GM03348 (cell line): Measurements from ENCODE around the gene TUBB2A.
"Not testable (repeated sequence)": the region's sequence is repeated elsewhere in the genome, so short reads cannot be mapped to it uniquely, and the experiment has no call there.

Source experiments
- DNase-seq: peaks from one replicate; pipeline ENCODE4 v3.0.0; 2012; ENCODE audit warnings: low spot score

TUBB2A gene

DNA sequence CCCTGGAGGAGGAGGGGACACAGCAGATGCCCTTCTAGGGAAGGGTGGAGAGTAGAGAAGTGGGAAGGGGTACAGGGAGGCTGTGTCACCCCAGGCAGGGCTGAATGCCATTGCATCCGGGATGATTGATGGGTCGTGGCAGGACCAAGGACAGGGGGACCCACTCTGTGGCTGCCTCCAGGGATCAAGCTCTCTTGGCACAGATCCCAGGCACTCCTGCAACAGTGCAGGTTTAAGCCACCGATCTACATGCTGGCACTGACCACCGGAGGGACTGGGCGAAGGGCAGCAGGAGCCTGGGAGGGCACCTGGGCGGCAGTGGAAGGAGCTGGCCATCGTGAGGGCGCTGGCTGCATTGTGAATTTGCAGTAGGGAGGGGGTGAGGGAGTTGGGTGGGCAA lies 22.6 kb upstream of the TUBB2A start:
- not testable (repeated sequence) for DNase-seq

DNA sequence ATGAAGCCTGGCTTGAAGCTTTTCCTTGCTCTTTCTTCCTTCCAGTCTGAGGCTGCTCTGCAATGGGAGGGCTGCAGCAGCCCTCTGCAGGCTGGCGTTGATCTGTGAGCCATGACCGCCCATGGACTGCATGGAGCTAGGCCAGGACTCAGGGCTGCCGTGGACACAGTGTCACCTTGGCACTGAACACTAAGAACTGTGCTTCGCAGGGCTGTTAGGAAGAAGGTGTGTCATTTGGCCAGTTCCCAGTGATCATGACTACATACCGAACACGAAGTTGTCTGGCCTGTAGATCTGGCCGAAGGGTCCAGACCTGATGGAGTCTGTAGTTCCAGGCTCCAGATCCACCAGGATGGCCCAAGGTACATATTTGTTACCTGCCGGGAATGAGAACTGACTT lies 21.3 kb upstream of the TUBB2A start:
- not testable (repeated sequence) for DNase-seq

DNA sequence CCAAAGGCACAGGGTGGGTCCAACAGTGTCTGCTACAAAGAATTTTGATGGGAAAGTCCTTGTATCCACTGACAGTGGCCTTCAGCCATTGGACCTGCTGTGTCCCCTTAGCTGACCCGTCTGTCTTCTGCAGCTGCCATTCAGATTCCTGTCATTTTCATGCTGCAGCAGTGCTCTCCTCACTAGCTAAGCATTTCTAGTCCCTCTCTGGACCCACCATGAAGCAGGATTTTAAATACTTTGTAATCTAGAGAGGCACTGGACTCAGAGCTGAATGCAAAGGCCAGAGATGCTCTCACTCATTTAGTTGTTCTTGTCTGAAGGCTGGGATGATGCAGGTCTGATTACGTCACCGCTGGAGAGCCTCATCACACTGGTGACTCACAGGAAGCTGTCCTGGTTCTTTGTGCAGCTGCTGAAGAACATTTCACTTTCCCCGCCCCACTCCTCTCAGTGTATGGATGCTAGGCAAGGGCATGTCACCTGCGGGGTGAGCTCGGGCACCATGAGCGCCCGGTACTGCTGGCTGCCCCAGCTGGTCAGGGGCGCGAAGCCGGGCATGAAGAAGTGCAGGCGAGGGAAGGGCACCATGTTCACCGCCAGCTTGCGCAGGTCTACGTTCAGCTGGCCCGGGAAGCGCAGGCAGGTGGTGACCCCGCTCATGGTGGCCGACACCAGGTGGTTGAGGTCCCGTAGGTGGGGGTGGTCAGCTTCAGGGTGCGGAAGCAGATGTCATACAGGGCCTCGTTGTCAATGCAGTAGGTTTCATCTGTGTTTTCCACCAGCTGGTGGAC lies 19.4 kb upstream of the TUBB2A start:
- DNase-seq = peak; percentile 77

DNA sequence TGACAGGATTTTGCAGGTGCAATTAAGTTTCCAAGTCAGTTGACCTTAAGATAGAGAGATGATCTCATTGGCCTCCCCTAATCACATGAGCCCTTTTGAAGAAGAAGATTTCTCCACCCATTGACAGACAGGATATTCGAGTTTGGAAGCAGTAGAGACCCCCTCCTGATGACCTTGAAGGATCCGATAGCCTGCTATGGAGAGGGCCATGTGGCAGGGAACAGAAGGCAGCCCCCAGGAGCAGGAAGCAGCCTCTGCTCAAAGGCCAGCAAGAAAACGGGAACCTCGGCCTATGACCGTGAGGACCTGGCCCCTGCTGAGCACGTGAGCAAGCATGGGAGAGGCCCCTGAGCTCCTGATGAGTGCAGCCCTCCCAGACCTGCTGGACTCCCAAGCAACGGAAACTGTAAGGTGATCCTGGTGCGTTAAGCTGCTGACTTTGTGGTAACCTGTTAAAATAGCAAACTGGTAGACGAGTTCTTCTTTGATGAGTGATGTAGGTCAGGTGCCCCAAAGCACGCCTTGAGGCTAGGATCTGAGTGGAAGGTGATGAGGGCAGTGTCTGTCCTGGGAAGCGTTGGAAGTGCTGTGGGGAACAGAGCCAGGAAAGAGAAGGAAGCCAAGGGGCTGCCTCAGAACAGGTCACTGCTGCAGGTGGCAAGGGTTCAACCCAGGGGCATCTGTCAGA lies 18.5 kb upstream of the TUBB2A start:
- no peak for DNase-seq

DNA sequence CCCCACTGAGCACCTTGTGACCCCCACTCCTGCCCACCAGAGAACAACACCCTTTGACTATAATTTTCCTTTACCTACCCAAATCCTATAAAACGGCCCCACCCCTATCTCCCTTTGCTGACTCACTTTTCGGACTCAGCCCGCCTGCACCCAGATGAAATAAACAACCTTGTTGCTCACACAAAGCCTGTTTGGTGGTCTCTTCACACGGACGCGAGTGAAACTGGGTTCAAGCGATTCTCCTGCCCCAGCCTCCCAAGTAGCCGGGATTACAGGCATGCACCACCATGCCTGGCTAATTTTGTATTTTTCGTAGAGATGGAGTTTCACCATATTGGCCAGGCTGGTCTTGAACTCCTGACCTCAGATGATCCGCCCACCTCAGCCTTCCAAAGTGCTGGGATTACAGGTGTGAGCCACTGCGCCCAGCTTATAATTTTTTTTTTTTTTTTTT lies 16.3 kb upstream of the TUBB2A start:
- DNase-seq = not testable (repeated sequence)

DNA sequence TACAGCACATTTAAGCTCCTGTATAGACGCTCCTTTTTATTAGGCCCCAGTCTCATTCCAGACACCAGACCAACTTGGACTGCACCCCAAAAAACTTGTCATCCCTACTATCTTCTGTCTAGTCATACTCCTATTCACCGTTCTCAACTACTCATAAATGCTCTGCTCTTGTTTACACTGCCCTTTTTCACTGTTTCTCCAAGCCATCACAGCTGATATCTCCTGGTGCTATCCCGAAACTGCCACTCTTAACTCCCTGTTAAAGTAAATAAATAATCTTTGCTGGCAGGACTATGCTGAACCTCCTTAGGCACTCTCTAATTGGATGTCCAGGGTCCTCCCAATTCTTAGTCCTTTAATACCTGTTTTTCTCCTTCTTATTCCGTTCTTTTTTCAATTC lies 15.4 kb upstream of the TUBB2A start:
- DNase-seq = not testable (repeated sequence)

DNA sequence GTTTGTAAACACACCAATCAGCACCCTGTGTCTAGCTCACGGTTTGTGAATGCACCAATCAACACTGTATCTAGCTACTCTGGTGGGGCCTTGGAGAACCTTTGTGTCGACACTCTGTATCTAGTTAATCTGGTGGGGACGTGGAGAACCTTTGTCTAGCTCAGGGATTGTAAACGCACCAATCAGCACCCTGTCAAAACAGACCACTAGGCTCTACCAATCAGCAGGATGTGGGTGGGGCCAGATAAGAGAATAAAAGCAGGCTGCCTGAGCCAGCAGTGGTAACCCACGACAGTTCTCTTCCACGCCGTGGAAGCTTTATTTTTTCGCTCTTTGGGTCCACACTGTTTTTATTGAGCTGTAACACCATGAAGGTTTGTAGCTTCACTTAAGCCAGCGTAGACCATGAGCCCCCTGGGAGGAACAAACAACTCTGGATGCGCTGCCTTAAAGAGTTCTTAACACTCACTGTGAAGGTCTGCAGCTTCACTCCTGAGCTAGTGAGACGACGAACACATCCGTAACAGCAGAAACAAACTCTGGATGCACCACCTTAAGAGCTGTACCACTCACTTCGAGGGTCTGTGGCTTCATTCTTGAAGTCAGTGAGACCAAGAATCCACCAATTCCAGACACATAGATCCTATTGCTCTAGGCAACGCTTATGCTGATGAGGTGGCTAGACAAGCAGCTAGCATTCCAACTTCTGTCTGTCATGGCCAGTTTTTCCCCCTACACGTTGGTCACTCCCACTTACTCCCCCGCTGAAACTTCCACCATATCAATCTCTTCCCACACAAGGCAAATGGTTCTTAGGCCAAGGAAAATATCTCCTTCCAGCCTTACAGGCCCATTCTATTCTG lies 14.2 kb upstream of the TUBB2A start:
- not testable (repeated sequence) for DNase-seq

DNA sequence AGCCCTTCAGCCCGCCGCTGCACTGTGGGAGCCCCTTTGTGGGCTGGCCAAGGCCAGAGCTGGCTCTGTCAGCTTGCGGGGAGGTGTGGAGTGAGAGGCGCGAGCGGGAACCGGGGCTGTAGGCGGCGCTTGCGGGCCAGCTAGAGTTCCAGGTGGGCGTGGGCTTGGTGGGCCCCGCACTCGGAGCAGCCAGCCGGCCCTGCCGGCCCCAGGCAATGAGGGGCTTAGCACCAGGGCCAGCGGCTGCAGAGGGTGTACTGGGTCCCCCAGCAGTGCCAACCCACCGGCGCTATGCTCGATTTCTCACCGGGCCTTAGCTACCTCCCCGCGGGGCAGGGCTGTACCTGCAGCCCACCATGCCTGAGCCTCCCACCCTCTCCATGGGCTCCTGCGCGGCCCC lies 13.3 kb upstream of the TUBB2A start:
- not testable (repeated sequence) for DNase-seq

DNA sequence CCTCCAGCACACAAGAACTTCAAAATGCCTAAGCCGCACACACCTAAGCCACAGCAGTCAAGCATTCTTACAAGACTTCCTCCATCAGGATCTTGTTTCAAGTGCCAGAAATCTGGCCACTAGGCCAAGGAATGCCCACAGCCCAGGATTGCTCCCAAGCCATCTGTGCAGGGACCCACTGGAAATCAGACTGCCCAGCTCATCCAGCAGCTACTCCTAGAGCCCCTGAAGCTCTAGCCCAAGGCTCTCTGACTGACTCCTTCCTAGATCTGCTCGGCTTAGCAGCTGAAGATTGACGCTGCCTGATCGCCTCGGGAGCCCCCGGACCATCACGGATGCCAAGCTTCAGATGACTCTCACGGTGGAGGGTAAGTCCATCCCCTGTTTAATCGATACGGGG lies 10.7 kb upstream of the TUBB2A start:
- not testable (repeated sequence) for DNase-seq

DNA sequence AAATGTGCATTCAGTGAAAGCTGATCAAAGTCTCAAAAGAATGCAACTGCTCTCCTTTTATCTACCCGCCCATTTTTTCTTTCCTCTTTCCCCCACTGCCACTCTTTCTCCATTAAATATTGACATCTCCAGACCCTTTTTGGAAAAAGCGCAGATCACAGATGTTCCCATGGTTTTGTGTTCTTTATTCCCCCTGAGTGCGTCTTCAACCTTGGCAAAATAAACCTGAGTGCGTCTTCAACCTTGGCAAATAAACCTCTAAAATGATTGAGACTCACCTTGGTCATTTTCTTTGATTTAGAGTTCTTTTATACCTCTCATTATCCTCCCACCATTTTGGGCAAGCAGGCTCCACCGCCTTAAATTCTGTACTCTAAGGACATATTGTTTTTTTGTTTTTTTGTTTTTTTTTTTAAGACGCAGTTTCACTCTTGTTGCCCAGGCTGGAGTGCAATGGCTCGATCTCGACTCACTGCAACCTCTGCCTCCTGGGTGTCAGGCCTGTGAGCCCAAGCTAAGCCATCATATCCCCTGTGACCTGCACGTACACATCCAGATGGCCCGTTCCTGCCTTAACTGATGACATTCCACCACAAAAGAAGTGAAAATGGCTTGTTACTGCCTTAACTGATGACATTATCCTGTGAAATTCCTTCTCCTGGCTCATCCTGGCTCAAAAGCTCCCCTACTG lies 9.3 kb upstream of the TUBB2A start:
- not testable (repeated sequence) for DNase-seq

DNA sequence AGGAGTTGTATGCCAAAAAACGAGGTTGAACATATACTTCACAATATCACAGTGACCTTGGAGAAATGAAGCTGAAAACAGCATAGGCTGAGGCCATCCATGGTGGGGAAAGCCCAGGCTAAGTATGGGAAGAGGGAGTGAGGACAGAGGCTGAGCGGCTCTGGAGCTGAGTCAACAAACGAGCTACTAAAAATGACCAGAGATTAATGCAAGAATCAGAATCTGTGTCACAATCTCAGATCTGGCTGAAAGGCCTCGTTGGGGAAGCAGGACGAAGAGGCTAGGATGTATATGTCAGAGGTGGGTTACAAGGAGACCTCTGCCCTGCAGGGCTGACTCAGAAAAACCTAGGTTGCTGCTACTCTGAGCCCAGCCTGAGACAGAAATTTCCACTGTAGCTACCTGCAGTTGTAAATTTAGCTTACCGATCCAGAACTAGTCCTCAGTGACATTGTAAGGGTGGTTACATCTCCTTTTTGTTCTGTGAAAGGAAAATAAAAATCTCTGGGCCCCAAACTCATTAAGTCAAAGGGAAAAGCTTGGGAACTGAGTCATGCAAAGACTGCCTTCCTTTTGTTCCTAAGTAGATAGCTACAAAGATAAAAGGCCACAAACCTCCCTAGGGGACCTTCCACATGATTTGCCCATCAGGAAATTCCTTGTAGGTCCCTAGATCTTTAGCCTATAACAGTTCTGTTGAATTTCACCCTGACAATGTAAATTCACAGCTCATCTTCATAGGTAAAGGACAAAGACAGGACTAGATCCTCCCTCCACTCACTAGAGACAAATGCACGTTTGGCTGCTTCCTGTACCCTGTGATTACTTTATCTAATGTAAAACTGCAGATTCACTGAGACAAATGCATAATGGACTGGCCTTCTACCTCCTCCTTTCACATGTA lies 8.5 kb upstream of the TUBB2A start:
- DNase-seq = no peak

DNA sequence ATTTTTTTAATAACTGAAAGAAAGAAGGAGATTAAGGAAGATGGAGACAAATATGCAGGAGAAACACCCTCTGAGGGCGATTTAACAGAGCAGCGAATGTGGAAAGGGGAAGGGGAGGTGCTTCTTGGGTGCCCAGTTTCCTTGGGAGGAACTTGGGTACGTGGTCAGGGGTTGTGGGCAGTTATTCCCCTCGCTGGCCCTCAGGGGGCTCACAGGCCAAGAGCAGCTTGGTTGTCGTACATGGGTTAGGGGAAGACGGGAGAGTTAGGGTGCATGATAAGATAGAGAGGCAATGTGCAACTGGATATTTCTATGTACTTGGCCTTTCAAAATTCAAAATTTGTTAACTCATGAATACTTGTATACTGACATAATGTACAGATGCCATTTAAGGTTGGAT lies 7.0 kb upstream of the TUBB2A start:
- no peak for DNase-seq

DNA sequence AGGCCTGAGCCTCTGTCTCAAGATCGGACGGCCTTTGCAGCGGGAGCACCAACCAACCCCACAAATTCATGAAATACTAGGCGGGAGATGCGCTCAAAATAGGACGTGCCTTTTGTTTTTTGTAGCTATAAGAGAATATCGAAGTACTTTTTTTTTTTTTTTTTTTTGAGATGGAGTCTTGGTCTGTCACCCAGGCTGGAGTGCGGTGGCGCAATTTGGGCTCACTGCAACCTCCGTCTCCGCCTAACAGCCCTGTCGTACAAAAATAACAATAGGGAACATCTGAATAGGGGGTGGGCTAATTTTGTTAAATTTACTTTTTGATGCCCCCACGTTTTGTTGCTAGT lies 5.9 kb upstream of the TUBB2A start:
- DNase-seq = no peak

DNA sequence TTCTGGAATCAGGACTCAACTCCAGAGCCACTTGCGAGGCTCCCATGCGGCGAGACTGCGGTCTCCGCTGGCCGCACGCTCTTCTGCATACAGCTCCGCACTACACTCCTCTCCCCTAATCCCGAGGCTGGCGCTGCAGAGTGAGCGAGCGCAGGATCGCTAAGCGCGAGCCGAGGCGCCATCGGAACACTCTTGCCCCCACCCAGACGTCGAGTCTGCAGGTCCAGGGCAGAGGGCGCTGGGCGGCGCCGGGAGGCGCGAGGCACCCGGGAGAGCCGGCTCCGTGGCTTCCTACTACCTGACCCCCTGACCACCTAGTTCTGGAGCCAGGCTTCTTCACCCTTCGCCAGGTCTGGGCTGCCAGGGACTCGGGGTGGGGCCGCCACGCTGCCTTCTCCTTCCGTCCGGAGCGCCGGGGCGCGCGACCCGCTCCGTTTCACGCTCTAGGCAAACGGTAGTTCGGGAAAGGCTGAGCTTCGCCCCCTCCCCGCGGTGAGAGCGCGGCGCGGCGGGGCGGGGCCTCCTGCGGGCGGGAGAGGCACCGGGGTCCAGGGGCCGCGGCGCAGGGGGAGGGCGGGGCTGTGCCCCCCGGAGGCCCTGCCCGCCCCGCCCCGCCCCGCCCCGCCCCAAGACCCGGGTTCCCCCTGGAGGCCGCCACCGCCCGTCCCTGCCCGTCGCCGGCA lies 5.4 kb upstream of the TUBB2A start:
- DNase-seq = peak; percentile 93

DNA sequence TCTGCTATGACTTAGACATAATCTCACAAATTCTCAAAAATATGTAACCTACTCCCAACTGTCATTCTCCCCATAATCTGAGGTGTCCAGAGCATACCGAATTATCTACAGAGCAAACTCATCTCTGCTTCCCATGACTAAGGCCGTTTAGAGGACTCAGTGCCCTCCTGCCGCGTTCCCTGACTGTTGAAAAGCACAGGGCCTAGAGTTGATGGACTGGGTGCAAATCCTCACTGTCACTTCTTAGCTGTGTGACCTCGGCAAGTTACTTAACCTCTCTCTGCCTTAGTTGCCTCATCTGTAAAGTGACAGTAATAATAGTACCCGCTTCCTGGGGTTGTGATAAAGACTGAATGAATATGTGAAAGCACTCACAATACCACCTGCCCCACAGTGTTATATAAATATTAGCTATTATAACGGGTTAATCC lies 4.7 kb upstream of the TUBB2A start:
- no peak for DNase-seq

DNA sequence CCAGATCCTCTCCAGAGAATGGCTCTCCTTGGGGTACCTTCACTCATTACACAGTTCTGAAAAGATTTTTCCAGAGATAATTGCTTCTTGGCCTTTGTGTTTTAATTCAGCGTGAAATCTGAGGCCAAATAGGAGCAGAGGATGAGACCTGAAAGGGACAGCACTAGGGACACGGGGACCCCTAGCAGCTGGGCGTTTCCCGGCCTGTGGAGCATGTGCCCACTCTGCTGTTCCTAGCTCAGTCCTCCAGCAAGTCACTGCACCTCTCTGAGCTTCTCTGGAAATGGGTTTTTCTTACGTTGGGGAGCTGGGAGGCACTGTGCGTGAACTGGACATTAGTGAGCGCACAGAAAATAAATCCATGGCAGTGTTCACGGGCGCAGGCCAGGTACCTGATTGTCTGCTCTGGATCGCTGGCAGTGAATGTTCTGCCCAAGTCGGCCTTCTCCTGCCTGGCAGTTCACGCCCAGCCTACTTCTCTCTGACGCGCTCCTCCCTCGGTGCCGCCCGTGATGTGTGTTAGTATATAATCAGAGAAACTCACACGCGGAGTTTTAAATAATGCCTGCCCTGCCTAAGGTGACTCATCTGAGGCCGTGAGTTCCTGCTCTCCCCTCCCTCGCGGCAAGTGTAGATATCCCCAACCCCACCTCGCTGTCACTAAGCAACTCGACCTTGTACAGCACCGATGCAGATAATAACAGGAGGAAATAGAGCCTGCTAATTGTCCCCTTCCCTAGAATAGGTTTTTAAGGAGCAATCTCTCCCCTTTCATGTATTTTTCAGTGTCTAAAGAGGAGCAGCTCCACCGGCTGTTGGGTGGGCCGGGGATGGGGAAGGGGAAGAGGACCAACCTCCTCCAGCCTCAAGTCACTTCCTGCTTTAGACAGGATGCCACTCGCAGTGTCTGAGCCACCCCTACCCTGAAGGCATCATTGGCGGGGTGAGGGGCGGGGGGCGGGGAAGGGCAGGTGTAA lies 2.7 kb upstream of the TUBB2A start:
- DNase-seq = no peak

DNA sequence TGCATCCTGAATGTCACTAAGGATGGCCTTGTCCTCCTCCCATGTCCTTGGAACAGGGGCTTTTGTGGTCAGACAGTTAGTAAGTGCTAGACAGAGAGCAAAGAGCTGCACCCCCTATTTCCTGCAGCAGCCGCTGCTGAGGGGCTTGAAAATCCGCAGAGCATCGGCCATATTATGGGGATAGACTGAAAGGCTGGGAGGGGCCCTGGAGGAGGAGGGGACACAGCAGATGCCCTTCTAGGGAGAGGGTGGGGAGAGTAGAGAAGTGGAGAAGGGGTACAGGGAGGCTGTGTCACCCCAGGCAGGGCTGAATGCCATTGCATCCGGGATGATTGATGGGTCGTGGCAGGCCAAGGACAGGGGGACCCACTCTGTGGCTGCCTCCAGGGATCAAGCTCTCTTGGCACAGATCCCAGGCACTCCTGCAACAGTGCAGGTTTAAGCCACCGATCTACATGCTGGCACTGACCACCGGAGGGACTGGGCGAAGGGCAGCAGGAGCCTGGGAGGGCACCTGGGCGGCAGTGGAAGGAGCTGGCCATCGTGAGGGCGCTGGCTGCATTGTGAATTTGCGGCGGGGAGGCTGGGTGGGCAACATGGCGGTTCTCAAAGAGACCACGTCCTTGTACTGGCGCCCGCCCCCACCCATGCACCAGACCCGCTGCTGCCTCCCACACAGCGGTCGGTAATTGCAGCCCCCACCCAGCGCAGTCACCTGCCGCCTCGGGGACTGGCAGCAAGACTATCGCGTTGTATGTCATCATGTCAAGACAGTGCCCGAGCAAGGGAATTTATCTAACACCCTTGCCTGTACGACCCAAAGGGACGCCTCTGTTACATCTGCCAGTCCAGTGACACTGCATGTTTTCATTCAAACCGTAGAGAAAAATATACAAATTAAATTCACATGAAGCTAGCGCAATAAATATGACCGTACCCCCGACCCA lies 887 bp downstream of the TUBB2A start:
- peak; percentile 27 for DNase-seq

DNA sequence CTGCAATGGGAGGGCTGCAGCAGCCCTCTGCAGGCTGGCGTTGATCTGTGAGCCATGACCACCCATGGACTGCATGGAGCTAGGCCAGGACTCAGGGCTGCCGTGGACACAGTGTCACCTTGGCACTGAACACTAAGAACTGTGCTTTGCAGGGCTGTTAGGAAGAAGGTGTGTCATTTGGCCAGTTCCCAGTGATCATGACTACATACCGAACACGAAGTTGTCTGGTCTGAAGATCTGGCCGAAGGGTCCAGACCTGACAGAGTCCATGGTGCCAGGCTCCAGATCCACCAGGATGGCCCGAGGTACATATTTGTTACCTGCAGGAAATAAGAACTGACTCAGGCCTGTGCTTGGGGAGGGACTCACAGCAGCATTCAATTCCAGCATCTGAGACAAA lies 1.9 kb downstream of the TUBB2A start:
- DNase-seq = not testable (repeated sequence)
